Upper lobe of right lung (tissue), 1 donor: ENCODE measurements around the gene ANG. TPM values are rescaled to one million over a fixed set of nuclear protein-coding genes. Genes with fewer than 3 reads are reported as not detected.
"Not testable (repeated sequence)": the region's sequence is repeated elsewhere in the genome, so short reads cannot be mapped to it uniquely, and the experiment has no call there.

Experiments used
- ATAC-seq: fragments of 200-7000 bp; cut with Tn5 transposase; one replicate; pipeline ENCODE4 v1.9.1; 2020; ENCODE audit warnings: mild to moderate bottlenecking, moderate library complexity
- DNase-seq: peaks from one replicate; pipeline ENCODE4 v3.0.0-alpha.2; 2020
- H3K27ac ChIP-seq: fragments of 200-600 bp; one replicate; pipeline ENCODE4 v1.8.0; 2022
- H3K27me3 ChIP-seq: fragments of 200-600 bp; one replicate; pipeline ENCODE4 v1.8.0; 2022; ENCODE audit warnings: mild to moderate bottlenecking
- H3K36me3 ChIP-seq: fragments of 200-600 bp; one replicate; pipeline ENCODE4 v1.8.0; 2022
- H3K4me1 ChIP-seq: fragments of 200-600 bp; one replicate; pipeline ENCODE4 v1.8.0; 2022
- H3K4me3 ChIP-seq: fragments of 200-600 bp; one replicate; pipeline ENCODE4 v1.8.0; 2022; ENCODE audit warnings: mild to moderate bottlenecking
- H3K9me3 ChIP-seq: fragments of 200-600 bp; one replicate; pipeline ENCODE4 v1.8.0; 2022
- intact Hi-C: fragments of 100-400 bp; cut with DNase I; formaldehyde crosslinking; loops from one replicate; pipeline ENCODE4 v1.11.0; 2022
- total RNA-seq: library from RNA; stranded (reverse); fragmentation: NEBNext Ultra II Directional; extraction: Animal tissue kit (Norgen Biotek cat#: 25700); gene quantifications from one replicate; pipeline ENCODE4 v1.2.1, GENCODE V29; 2021
- TF ChIP-seq, protein P1 (sequence below): fragments of 200-600 bp; IDR thresholded peaks from one replicate; pipeline ENCODE4 v1.8.0; 2022; ENCODE audit warnings: antibody characterized with exemption
- donor health status: DM: no; HTN: yes; CAD: no; lungs with severe emphysema.

ANG gene
- total RNA-seq, 1 donor from 2014 or later: 28.1 TPM

DNA sequence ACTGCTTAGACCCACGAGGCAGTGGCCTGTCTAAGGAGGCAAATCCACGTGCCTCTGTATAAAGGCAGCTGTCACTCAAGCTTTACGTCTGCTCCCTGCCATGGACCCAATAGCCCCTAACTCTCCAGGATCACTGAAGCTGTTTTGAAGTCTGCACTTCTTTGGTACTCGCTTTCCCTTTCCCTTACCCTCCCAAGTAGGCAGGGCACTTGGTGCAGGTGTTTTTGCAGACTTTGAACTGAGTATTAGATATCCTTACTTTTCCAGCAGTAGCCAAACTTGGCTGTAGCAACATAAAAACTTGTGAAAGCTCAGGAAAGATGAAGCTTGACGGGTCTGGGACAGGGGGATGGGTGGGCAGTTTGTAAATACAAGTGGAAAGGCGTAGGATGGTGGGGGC is 29.2 kb upstream of the ANG start:
- Histone ChIP-seq H3K27ac (no peak overlapping the region), H3K36me3 (no peaks in the 10 kb centered on the region), H3K4me3 (no peak overlapping the region), H3K4me1 (peaks cover 11% of the 10 kb centered on the region), H3K27me3 (peaks cover 52% of the 10 kb centered on the region), H3K9me3 (no peaks in the 10 kb centered on the region)
- ATAC-seq (no peak), DNase-seq (no peak)
- intact Hi-C loops: no loop called here
- TF ChIP-seq, protein P1, sequence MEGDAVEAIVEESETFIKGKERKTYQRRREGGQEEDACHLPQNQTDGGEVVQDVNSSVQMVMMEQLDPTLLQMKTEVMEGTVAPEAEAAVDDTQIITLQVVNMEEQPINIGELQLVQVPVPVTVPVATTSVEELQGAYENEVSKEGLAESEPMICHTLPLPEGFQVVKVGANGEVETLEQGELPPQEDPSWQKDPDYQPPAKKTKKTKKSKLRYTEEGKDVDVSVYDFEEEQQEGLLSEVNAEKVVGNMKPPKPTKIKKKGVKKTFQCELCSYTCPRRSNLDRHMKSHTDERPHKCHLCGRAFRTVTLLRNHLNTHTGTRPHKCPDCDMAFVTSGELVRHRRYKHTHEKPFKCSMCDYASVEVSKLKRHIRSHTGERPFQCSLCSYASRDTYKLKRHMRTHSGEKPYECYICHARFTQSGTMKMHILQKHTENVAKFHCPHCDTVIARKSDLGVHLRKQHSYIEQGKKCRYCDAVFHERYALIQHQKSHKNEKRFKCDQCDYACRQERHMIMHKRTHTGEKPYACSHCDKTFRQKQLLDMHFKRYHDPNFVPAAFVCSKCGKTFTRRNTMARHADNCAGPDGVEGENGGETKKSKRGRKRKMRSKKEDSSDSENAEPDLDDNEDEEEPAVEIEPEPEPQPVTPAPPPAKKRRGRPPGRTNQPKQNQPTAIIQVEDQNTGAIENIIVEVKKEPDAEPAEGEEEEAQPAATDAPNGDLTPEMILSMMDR: no peak

DNA sequence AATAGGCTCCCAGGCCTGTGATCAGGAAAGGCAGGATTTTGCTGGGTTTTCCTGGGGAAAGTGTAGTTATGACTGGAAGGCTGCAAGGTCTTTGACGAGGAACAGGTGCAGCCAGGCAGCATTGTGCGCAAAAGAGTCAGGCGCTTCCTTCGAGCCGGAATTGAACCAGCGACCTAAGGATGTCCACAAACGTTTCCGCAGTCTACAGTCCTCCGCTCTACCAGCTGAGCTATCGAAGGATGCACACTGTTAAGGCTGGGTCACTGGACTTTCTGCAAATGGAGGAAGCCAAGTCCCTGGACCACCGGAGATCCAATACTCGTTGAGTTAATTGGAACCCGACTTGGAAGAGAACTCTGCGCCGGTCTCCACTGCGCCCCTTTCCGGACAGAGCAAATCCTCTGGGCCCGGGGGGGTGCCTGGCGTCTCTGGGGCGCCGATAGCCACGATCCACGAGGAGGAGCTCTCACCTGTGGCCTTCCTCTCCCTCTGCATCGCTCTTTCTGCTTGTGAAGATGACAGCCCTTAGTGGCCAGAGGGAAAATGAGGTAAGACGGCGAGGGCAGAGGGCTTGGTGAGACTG is 28.7 kb upstream of the ANG start:
- no peaks in the 10 kb centered on the region for H3K9me3 ChIP-seq
- H3K4me3 ChIP-seq: no peak overlapping the region
- DNase-seq (no peak), ATAC-seq (no peak)
- H3K27me3 ChIP-seq: peaks cover 52% of the 10 kb centered on the region
- H3K36me3 ChIP-seq: no peaks in the 10 kb centered on the region
- intact Hi-C loops: no loop called here
- H3K27ac ChIP-seq: no peak overlapping the region
- TF ChIP-seq, protein P1: no peak
- peaks cover 11% of the 10 kb centered on the region for H3K4me1 ChIP-seq

DNA sequence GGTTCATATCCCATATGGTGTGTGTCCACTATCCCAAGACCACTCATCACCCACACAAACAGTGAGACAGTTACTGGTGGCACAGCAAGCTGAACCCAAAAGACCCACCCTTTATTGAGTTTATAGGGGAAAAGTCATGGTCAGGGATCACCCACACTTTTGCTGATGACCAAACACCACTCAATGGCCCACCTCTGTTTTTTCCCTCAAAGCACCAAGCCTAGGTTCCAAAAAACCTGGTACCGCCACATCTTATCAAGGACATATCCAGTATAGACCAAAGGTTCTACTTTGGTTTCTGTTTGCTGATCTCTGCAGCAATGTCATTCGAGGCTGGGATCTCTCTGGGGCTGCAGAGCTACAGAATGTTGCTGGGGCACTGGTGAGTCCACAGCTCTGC is 27.4 kb upstream of the ANG start:
- intact Hi-C loops: no loop called here
- H3K27me3 ChIP-seq: peaks cover 39% of the 10 kb centered on the region
- ATAC-seq: no peak
- no peaks in the 10 kb centered on the region for H3K36me3 ChIP-seq
- H3K4me3 ChIP-seq: no peak overlapping the region
- no peak overlapping the region for H3K27ac ChIP-seq
- TF ChIP-seq, protein P1: no peak
- H3K4me1 ChIP-seq: peaks cover 11% of the 10 kb centered on the region
- no peak for DNase-seq
- no peaks in the 10 kb centered on the region for H3K9me3 ChIP-seq

DNA sequence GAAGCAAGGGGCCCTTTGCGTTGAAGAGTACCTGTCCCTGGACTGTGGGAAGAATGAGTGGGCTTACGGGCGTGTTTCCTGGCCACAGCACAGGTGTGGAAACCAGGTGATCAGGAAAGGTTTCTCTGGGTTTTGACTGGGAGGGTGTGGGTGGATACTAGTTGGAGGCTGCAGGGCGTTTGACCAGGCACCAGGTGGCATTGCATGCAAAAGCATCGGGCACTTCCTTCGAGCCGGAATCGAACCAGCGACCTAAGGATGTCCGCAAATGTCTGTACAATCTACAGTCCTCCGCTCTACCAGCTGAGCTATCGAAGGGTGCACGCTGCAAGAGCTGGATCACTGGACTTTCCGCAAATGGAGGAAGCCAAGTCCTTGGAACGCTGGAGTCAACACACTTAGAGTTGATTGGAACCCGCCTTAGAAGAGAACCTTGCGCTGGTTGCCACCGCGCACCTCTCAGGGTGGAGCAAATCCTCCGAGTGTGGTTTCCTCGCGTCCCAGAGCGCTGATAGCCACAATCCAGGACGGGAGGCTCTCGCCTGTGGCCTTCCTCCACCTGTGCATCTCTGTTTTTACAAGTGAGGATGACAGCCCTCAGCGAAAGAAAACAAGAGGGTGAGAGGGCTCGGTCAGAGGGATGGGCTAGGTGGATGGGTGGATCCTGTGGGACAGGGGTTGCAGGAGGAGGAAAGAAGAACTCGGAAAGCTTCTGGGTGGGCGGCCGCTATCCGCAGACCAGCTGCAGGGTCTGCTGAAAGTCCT is 25.4 kb upstream of the ANG start:
- H3K27ac ChIP-seq: no peak overlapping the region
- intact Hi-C loops: no loop called here
- peak overlapping the region; percentile 36 for H3K4me3 ChIP-seq

DNA sequence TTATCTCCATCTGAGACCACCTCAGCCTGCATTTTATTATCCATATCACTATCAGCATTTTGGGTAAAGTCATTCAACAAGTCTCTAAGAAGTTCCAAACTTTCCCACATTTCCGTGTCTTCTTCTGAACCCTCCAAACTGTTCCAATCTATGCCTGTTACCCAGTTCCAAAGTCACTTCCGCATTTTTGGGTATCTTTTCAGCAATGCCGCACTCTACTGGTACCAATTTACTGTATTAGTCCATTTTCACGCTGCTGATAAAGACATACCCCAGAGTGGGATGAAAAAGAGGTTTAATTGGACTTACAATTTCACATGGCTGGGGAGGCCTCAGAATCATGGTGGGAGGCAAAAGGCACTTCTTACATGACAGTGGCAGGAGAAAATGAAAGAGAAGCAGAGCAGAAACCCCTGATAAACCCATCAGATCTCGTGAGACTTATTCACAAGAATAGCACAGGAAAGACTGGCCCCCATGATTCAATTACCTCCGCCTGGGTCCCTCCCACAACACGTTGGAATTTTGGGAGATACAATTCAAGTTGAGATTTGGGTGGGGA is 22.1 kb upstream of the ANG start:
- H3K27me3 ChIP-seq, ATAC-seq, H3K36me3 ChIP-seq, H3K9me3 ChIP-seq, intact Hi-C loops, H3K4me3 ChIP-seq, DNase-seq, H3K27ac ChIP-seq: not testable (repeated sequence)
- peaks cover 11% of the 10 kb centered on the region for H3K4me1 ChIP-seq

More for the DNA sequence above, 25.4 kb upstream of the ANG start:
- Histone ChIP-seq H3K4me1 (peaks cover 11% of the 10 kb centered on the region), H3K27me3 (peaks cover 19% of the 10 kb centered on the region), H3K36me3 (no peaks in the 10 kb centered on the region), H3K9me3 (no peaks in the 10 kb centered on the region)
- TF ChIP-seq, protein P1: peak; percentile 58
- DNase-seq: peak; percentile 83
- peak; percentile 92 for ATAC-seq

DNA sequence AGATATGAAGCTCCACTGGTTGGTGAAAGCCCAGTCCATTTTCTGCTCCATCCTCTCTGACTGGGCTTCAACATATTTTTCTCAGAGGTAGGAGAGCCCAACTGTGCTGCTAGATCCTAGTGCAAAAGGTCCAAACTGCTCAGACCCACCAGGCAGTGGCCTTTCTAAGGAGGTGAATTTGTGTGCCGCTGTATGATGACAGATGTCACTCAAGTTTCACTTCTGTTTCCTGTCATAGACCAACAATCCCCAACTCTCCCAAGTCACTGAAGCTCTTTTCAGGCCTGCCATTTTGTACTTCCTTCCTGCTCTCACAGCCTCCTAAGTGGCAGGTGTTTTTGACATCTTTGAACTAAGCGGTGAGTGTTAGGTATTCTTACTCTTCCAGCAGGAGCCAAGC is 20.6 kb upstream of the ANG start:
- H3K9me3 ChIP-seq: no peaks in the 10 kb centered on the region
- DNase-seq: no peak
- H3K36me3 ChIP-seq: no peaks in the 10 kb centered on the region
- ATAC-seq: no peak
- peaks cover 8% of the 10 kb centered on the region for H3K4me1 ChIP-seq
- intact Hi-C loops: no loop called here
- H3K4me3 ChIP-seq: no peak overlapping the region
- no peaks in the 10 kb centered on the region for H3K27me3 ChIP-seq
- no peak overlapping the region for H3K27ac ChIP-seq
- TF ChIP-seq, protein P1: no peak
